CD14-positive monocyte (primary cell): ENCODE data around the gene PNLDC1. TPM values are rescaled to one million over a fixed set of nuclear protein-coding genes. Genes with fewer than 3 reads are reported as not detected.

Experiments
- DNase-seq, 3 donors: peaks; one replicate each; pipeline ENCODE4 v3.0.0-alpha.2; 2011 to 2022
- H2AFZ ChIP-seq: 2 replicates; pipeline ENCODE4 v1.6.0; 2012; ENCODE audit warnings: mild to moderate bottlenecking, low read depth, low read length, inconsistent platforms; ENCODE audit not compliant: insufficient read depth, poor library complexity, severe bottlenecking
- H3K27ac ChIP-seq, 2 donors: 1 replicate in 1 of 2; 2 replicates in 1 of 2; pipeline ENCODE4 v1.5.1; 2012 to 2013; ENCODE audit warnings: low read length in 2 of 2, control low read depth in 1 of 2, inconsistent platforms in 1 of 2, low read depth in 1 of 2, mild to moderate bottlenecking in 1 of 2
- H3K27me3 ChIP-seq, 2 donors: one replicate each; pipeline versions ENCODE4 v1.6.0 to v1.6.1; 2011 to 2013; ENCODE audit warnings: low read length in 2 of 2; ENCODE audit not compliant: control insufficient read depth in 2 of 2, insufficient read depth in 2 of 2
- H3K36me3 ChIP-seq, 2 donors: replicated peaks in 1 of 2; 1 replicate in 1 of 2; 2 replicates in 1 of 2; pipeline versions ENCODE4 v1.5.1 to v1.6.1; 2012 to 2013; ENCODE audit warnings: low read length in 2 of 2, control low read depth in 1 of 2, inconsistent platforms in 1 of 2, mild to moderate bottlenecking in 1 of 2; ENCODE audit not compliant: insufficient read depth in 2 of 2, control insufficient read depth in 1 of 2
- H3K4me1 ChIP-seq, 2 donors: 1 replicate in 1 of 2; 2 replicates in 1 of 2; pipeline versions ENCODE4 v1.5.1 to v1.6.1; 2012 to 2013; ENCODE audit warnings: low read length in 2 of 2, control low read depth in 1 of 2, inconsistent platforms in 1 of 2, mild to moderate bottlenecking in 1 of 2, moderate library complexity in 1 of 2; ENCODE audit not compliant: insufficient read depth in 2 of 2, control insufficient read depth in 1 of 2
- H3K4me2 ChIP-seq: replicated peaks from 2 replicates; pipeline ENCODE3; 2012; ENCODE audit warnings: low read length, moderate library complexity, mild to moderate bottlenecking; ENCODE audit not compliant: poor library complexity, severe bottlenecking; ENCODE audit errors: extremely low read depth
- H3K4me3 ChIP-seq, 3 experiments: fragments of 200-600 bp in 1 of 3; sonication (generic) in 1 of 3; replicated peaks in 1 of 3; 1 replicate in 2 of 3; 2 replicates in 1 of 3; pipeline ENCODE4 v1.5.1; 2011 to 2013; ENCODE audit warnings: low read length in 3 of 3, mild to moderate bottlenecking in 3 of 3, control low read depth in 2 of 3, low read depth in 2 of 3, inconsistent platforms in 1 of 3, moderate library complexity in 1 of 3
- H3K79me2 ChIP-seq: 2 replicates; pipeline ENCODE4 v1.6.0; 2012; ENCODE audit warnings: mild to moderate bottlenecking, control low read depth, inconsistent platforms, low read length, moderate library complexity; ENCODE audit not compliant: insufficient read depth
- H3K9ac ChIP-seq: 2 replicates; pipeline ENCODE4 v1.6.0; 2017; ENCODE audit warnings: low read length, mild to moderate bottlenecking; ENCODE audit not compliant: insufficient read depth, poor library complexity, severe bottlenecking
- H3K9me3 ChIP-seq, 2 donors: replicated peaks in 1 of 2; 1 replicate in 1 of 2; 2 replicates in 1 of 2; pipeline versions ENCODE4 v1.5.1 to v1.6.1; 2012 to 2013; ENCODE audit warnings: low read length in 2 of 2, control low read depth in 1 of 2; ENCODE audit not compliant: control insufficient read depth in 1 of 2, insufficient read depth in 1 of 2
- H4K20me1 ChIP-seq: 2 replicates; pipeline ENCODE4 v1.6.0; 2012; ENCODE audit warnings: mild to moderate bottlenecking, low read length, control low read depth, moderate library complexity; ENCODE audit not compliant: insufficient read depth
- H3K27ac Mint-ChIP-seq, 7 donors: one replicate each; pipeline ENCODE4 v1.8.0; 2020; ENCODE audit warnings: mild to moderate bottlenecking in 7 of 7, mixed read lengths in 7 of 7, moderate library complexity in 6 of 7, inconsistent platforms in 2 of 7
- H3K27me3 Mint-ChIP-seq, 3 donors: one replicate each; pipeline ENCODE4 v1.8.0; 2021 to 2022; ENCODE audit warnings: low read depth in 3 of 3, mild to moderate bottlenecking in 3 of 3, mixed read lengths in 3 of 3, moderate library complexity in 3 of 3, inconsistent platforms in 1 of 3
- H3K36me3 Mint-ChIP-seq, 2 donors: one replicate each; pipeline ENCODE4 v1.8.0; 2020; ENCODE audit warnings: mixed read lengths in 2 of 2, inconsistent platforms in 1 of 2, mild to moderate bottlenecking in 1 of 2
- H3K4me1 Mint-ChIP-seq: one replicate; pipeline ENCODE4 v1.8.0; 2020; ENCODE audit warnings: mild to moderate bottlenecking, mixed read lengths
- H3K4me3 Mint-ChIP-seq, 2 donors: one replicate each; pipeline ENCODE4 v1.8.0; 2020; ENCODE audit warnings: mild to moderate bottlenecking in 2 of 2, mixed read lengths in 2 of 2, moderate library complexity in 1 of 2
- H3K9me3 Mint-ChIP-seq, 7 donors: one replicate each; pipeline ENCODE4 v1.8.0; 2020 to 2022; ENCODE audit warnings: mixed read lengths in 7 of 7, mild to moderate bottlenecking in 6 of 7, moderate library complexity in 6 of 7, inconsistent platforms in 2 of 7
- CTCF ChIP-seq: fragments of 200-600 bp; IDR thresholded peaks from one replicate; pipeline ENCODE4 v1.8.0; 2022; ENCODE audit warnings: antibody characterized with exemption, mild to moderate bottlenecking
- WGBS: methylation state at CpG from one replicate; pipeline ENCODE4 v1.1.5; 2013; ENCODE audit warnings: missing lambda C conversion rate; ENCODE audit not compliant: insufficient coverage; 5-methylcytosine and 5-hydroxymethylcytosine counted together
- intact Hi-C, 2 donors: fragments of 100-400 bp; cut with micrococcal nuclease; formaldehyde crosslinking; loops; one replicate each; pipeline versions ENCODE4 v1.15.0 to v1.15.1; 2023
- polyA plus RNA-seq, 3 donors: library from polyadenylated mRNA; depleted of rRNA in 1 of 3; unstranded in 2 of 3; stranded (reverse) in 1 of 3; fragments of 300-500 nt in 2 of 3; fragments of >200 nt in 1 of 3; fragmentation: Illumina TruSeq in 2 of 3; gene quantifications; 1 replicate in 2 of 3; 2 replicates in 1 of 3; pipeline ENCODE4 v1.2.3, GENCODE V29; 2012 to 2021

PNLDC1 gene
- polyA plus RNA-seq, 3 donors, result 0.56 TPM; not detected in 2

DNA sequence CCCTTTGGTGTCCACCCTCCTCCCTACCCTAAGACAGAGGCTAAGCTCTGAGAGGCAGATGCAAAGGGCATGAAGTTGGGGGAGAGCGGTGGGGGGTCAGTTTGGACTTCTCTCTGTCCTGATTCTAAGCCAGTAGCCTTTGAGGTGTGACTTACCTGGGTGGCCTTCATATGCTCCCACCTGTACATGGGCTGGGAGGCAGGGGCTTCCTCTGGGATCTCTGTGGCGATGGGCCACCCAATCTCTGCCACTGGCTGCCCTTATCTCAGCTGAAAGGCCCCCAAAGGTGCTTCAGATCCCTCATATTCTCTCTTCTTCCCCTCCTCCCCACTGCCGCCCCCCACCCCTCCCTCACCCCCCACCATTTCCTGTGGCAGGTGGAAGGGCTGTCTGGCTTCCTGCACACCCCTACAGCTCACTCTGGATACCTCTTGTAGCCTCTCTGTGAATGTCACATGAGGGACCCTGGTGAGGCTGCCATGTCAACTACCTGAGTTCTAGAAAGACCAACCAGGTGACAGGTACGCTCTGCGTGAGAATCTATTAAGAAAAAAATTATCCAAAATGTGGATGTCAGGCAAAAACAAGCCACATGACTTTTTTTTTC, 34.0 kb downstream of the PNLDC1 start:
- no peak overlapping the region for H3K9ac ChIP-seq
- H3K36me3 ChIP-seq, result no peaks in the 10 kb centered on the region
- H3K27ac Mint-ChIP-seq, result no peak overlapping the region
- H3K36me3 Mint-ChIP-seq, result no peaks in the 10 kb centered on the region
- no peak overlapping the region for H2AFZ ChIP-seq
- peaks cover 23% of the 10 kb centered on the region for H3K4me1 Mint-ChIP-seq
- H3K27me3 ChIP-seq, result no peaks in the 10 kb centered on the region
- 93% methylated on average over 2 of the region's 5 CpGs for WGBS
- no peak overlapping the region for H3K4me3 Mint-ChIP-seq
- no peak overlapping the region for H3K27ac ChIP-seq
- no peaks in the 10 kb centered on the region for H4K20me1 ChIP-seq
- no peak overlapping the region for H3K4me2 ChIP-seq
- H3K27me3 Mint-ChIP-seq, result peaks cover under 1 to 6% (median 2%) of the 10 kb centered on the region in 3 donors
- intact Hi-C loops, result no loop called here
- no peak overlapping the region for H3K4me3 ChIP-seq
- TF ChIP-seq CTCF, result no peak
- peaks cover 21 to 26% of the 10 kb centered on the region in 2 donors for H3K4me1 ChIP-seq
- no peak for DNase-seq
- no peaks in the 10 kb centered on the region for H3K9me3 ChIP-seq
- H3K9me3 Mint-ChIP-seq, result peaks cover 0 to under 1% (median 0%) of the 10 kb centered on the region in 7 donors
- H3K79me2 ChIP-seq, result no peaks in the 10 kb centered on the region

DNA sequence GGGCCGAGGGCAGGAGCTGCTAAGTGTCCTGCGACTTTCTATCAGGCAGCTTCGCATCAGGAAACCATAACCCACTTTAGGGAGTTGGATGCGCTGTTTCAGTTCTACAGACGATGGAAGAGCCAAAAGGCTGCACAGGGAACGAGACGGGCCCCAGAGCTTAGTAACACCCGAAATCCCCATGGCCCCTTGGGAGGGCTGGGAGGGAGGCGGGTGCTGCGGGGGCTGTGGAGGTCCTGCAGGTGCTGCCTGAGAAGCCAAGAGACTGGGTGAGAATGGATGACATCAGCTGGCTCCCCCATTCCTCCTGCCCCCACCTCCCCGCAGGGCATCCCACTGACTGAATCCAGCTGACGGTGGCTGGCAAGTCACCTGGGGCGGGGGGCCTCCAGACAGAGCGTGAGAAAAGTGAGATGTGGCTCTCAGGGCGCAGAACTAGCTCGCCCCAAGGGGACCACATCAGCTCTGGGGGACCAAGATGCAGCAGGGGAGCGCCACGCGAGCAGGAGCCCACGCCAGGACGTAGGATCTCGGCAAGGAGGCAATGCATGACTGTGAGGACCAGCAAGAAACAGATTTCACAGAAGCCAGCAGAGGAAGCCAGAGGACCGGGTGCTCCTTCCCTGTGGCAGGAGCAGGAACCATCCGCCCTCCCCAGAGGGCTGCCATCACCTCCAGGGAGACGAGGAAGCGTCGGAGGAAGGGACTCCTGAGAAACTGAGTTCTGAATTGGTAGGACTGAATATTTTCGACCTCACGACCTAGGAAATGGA, 36.8 kb downstream of the PNLDC1 start:
- intact Hi-C loops, result no loop called here
- Histone ChIP-seq H3K27me3 (no peaks in the 10 kb centered on the region), H3K4me1 (no peaks in the 10 kb centered on the region), H3K4me2 (no peak overlapping the region), H4K20me1 (no peaks in the 10 kb centered on the region), H3K4me3 (no peak overlapping the region), H2AFZ (no peak overlapping the region), H3K27ac (no peak overlapping the region), H3K79me2 (no peaks in the 10 kb centered on the region), H3K9ac (no peak overlapping the region), H3K36me3 (no peaks in the 10 kb centered on the region), H3K9me3 (no peaks in the 10 kb centered on the region)
- Mint-ChIP-seq H3K27ac (no peak overlapping the region), H3K9me3 (peaks cover 0 to 7% (median 1%) of the 10 kb centered on the region in 7 donors), H3K27me3 (peaks cover 2 to 4% (median 2%) of the 10 kb centered on the region in 3 donors), H3K4me3 (no peak overlapping the region), H3K4me1 (peaks cover 3% of the 10 kb centered on the region), H3K36me3 (no peaks in the 10 kb centered on the region)
- no peak for DNase-seq
- WGBS, result 95% methylated on average over 23 of the region's 29 CpGs
- no peak for TF ChIP-seq CTCF
